ENCODE measurements around the gene PPP3R1.

PPP3R1 gene

GRCh38 chr2:68193787-68194372 lies 58.5 kb downstream of the PPP3R1 start:
- no peak for TF ChIP-seq POLR2AphosphoS5 (IDR thresholded peaks at IDR 0.05; ENCODE audit: low read depth, low read length)
- no peak for TF ChIP-seq REST (IDR thresholded peaks at IDR 0.05; ENCODE audit: insufficient read depth in 1 of 2, low read depth in 2 of 2, low read length in 2 of 2)
- TF ChIP-seq TAF1 (IDR thresholded peaks at IDR 0.05; ENCODE audit: borderline replicate concordance, insufficient read depth, low read length) = no peak
- TF ChIP-seq SIN3A (IDR thresholded peaks at IDR 0.05; ENCODE audit: borderline replicate concordance, insufficient read depth, low read length) = no peak
- TF ChIP-seq FOXP2 (optimal IDR thresholded peaks at IDR 0.05; ENCODE audit: borderline replicate concordance, extremely low read depth, extremely low read length, insufficient read depth) = no peak

- no peak for TF ChIP-seq FOXP2 (optimal IDR thresholded peaks at IDR 0.05; ENCODE audit: borderline replicate concordance, extremely low read depth, extremely low read length, insufficient read depth)
- no peak for TF ChIP-seq TAF1 (IDR thresholded peaks at IDR 0.05; ENCODE audit: borderline replicate concordance, insufficient read depth, low read length)
- TF ChIP-seq REST (IDR thresholded peaks at IDR 0.05; ENCODE audit: insufficient read depth in 1 of 2, low read depth in 2 of 2, low read length in 2 of 2) = no peak
- TF ChIP-seq SIN3A (IDR thresholded peaks at IDR 0.05; ENCODE audit: borderline replicate concordance, insufficient read depth, low read length) = no peak
- TF ChIP-seq POLR2AphosphoS5 (IDR thresholded peaks at IDR 0.05; ENCODE audit: low read depth, low read length) = no peak
Observed at GRCh38 chr2:68193144-68193543, 59.2 kb downstream of the PPP3R1 start.

GRCh38 chr2:68190991-68191731 lies 61.2 kb downstream of the PPP3R1 start:
- TF ChIP-seq TAF1 (IDR thresholded peaks at IDR 0.05; ENCODE audit: borderline replicate concordance, insufficient read depth, low read length) = no peak
- TF ChIP-seq FOXP2 (optimal IDR thresholded peaks at IDR 0.05; ENCODE audit: borderline replicate concordance, extremely low read depth, extremely low read length, insufficient read depth) = no peak
- no peak for TF ChIP-seq SIN3A (IDR thresholded peaks at IDR 0.05; ENCODE audit: borderline replicate concordance, insufficient read depth, low read length)
- TF ChIP-seq REST (IDR thresholded peaks at IDR 0.05; ENCODE audit: insufficient read depth in 1 of 2, low read depth in 2 of 2, low read length in 2 of 2) = no peak
- no peak for TF ChIP-seq POLR2AphosphoS5 (IDR thresholded peaks at IDR 0.05; ENCODE audit: low read depth, low read length)

- no peak for TF ChIP-seq SIN3A (IDR thresholded peaks at IDR 0.05; ENCODE audit: borderline replicate concordance, insufficient read depth, low read length)
- TF ChIP-seq POLR2AphosphoS5 (IDR thresholded peaks at IDR 0.05; ENCODE audit: low read depth, low read length) = no peak
- no peak for TF ChIP-seq TAF1 (IDR thresholded peaks at IDR 0.05; ENCODE audit: borderline replicate concordance, insufficient read depth, low read length)
- no peak for TF ChIP-seq REST (IDR thresholded peaks at IDR 0.05; ENCODE audit: insufficient read depth in 1 of 2, low read depth in 2 of 2, low read length in 2 of 2)
- no peak for TF ChIP-seq FOXP2 (optimal IDR thresholded peaks at IDR 0.05; ENCODE audit: borderline replicate concordance, extremely low read depth, extremely low read length, insufficient read depth)
Observed at GRCh38 chr2:68189991-68190784, 62.1 kb downstream of the PPP3R1 start.

Data from PFSK-1 (cell line).